ENCODE measurements around the gene RRBP1.

RRBP1 gene

GRCh38 chr20:17601957-17602356 lies 80.1 kb downstream of the RRBP1 start:
- DNase-seq, result no peak

- no peak for DNase-seq
Measured at GRCh38 chr20:17598013-17598550, 84.0 kb downstream of the RRBP1 start.

GRCh38 chr20:17595856-17596255 lies 86.2 kb downstream of the RRBP1 start:
- no peak for DNase-seq

- no peak for DNase-seq
Measured at GRCh38 chr20:17594443-17594842, 87.6 kb downstream of the RRBP1 start.

GRCh38 chr20:17593902-17594301 lies 88.1 kb downstream of the RRBP1 start:
- DNase-seq, result no peak

GRCh38 chr20:17590245-17590644 lies 91.8 kb downstream of the RRBP1 start:
- no peak for DNase-seq

- DNase-seq, result no peak
Measured at GRCh38 chr20:17589161-17589834, 92.7 kb downstream of the RRBP1 start.

GRCh38 chr20:17587824-17588223 lies 94.2 kb downstream of the RRBP1 start:
- DNase-seq, result no peak

- no peak for DNase-seq
Measured at GRCh38 chr20:17587148-17587547, 94.9 kb downstream of the RRBP1 start.

- DNase-seq, result no peak
Measured at GRCh38 chr20:17586250-17586649, 95.8 kb downstream of the RRBP1 start.

GRCh38 chr20:17584689-17585088 lies 97.4 kb downstream of the RRBP1 start:
- no peak for DNase-seq

- no peak for DNase-seq
Measured at GRCh38 chr20:17583126-17583525, 98.9 kb downstream of the RRBP1 start.

GRCh38 chr20:17580895-17581294 lies 101.1 kb downstream of the RRBP1 start:
- no peak for DNase-seq

GRCh38 chr20:17579369-17580039 lies 102.5 kb downstream of the RRBP1 start:
- DNase-seq, result no peak

- no peak for DNase-seq
Measured at GRCh38 chr20:17576215-17576614, 105.8 kb downstream of the RRBP1 start.

- no peak for DNase-seq
Measured at GRCh38 chr20:17573463-17573862, 108.6 kb downstream of the RRBP1 start.

- DNase-seq, result no peak
Measured at GRCh38 chr20:17572034-17572638, 109.9 kb downstream of the RRBP1 start.

- no peak for DNase-seq
Measured at GRCh38 chr20:17571153-17571527, 110.9 kb downstream of the RRBP1 start.

GRCh38 chr20:17570347-17571152 lies 111.5 kb downstream of the RRBP1 start:
- peak; percentile 25 for DNase-seq

GRCh38 chr20:17569616-17570346 lies 112.3 kb downstream of the RRBP1 start, which contains the start of gene DSTN:
DSTN (plus strand) TSS chr20:17570075; CDS start chr20:17570209, 134 bp downstream.
- peak; percentile 84 for DNase-seq

- DNase-seq, result peak; percentile 52
Measured at GRCh38 chr20:17568972-17569521, 113.0 kb downstream of the RRBP1 start.

Measured in DMS 273 treated with DMSO at 0.1 percent for 48 hours (cell line).